ENCODE data around the gene OLFML2B. TPM values are rescaled to one million over a fixed set of nuclear protein-coding genes. Genes with fewer than 3 reads are reported as not detected.

The OLFML2B gene
- total and polyA plus RNA-seq, 2 of the 4 experiments (the other 2 are of a cell fraction) = 0.36 to 0.74 TPM

- CTCF ChIA-PET = no interaction called here
- TF ChIP-seq SMC3 (IDR thresholded peaks at IDR 0.05; ENCODE audit: low read depth, low read length) (no peak), MAZ (IDR thresholded peaks at IDR 0.05; ENCODE audit: borderline replicate concordance, low read depth, low read length) (no peak), CEBPB (IDR thresholded peaks at IDR 0.05; ENCODE audit: low read depth, low read length) (no peak), RFX5 (IDR thresholded peaks at IDR 0.05; ENCODE audit: low read depth, low read length) (no peak), ELK1 (IDR thresholded peaks at IDR 0.05; ENCODE audit: borderline replicate concordance, low read depth, low read length) (no peak), CHD1 (IDR thresholded peaks at IDR 0.05; ENCODE audit: low read depth, low read length) (no peak), RCOR1 (IDR thresholded peaks at IDR 0.05; ENCODE audit: insufficient replicate concordance, low read length) (no peak), NFE2L2 (IDR thresholded peaks at IDR 0.05; ENCODE audit: low read depth, low read length) (no peak), FOS (IDR thresholded peaks at IDR 0.05; ENCODE audit: low read depth, low read length) (no peak), POLR2A (IDR thresholded peaks at IDR 0.05; ENCODE audit: low read depth, low read length) (no peak), RAD21 (IDR thresholded peaks at IDR 0.05; ENCODE audit: low read length) (no peak), MXI1 (IDR thresholded peaks at IDR 0.05; ENCODE audit: borderline replicate concordance, low read depth, low read length) (no peak), MAFK (IDR thresholded peaks at IDR 0.05; ENCODE audit: low read depth, low read length) (no peak)
- TF ChIP-seq, protein P1, sequence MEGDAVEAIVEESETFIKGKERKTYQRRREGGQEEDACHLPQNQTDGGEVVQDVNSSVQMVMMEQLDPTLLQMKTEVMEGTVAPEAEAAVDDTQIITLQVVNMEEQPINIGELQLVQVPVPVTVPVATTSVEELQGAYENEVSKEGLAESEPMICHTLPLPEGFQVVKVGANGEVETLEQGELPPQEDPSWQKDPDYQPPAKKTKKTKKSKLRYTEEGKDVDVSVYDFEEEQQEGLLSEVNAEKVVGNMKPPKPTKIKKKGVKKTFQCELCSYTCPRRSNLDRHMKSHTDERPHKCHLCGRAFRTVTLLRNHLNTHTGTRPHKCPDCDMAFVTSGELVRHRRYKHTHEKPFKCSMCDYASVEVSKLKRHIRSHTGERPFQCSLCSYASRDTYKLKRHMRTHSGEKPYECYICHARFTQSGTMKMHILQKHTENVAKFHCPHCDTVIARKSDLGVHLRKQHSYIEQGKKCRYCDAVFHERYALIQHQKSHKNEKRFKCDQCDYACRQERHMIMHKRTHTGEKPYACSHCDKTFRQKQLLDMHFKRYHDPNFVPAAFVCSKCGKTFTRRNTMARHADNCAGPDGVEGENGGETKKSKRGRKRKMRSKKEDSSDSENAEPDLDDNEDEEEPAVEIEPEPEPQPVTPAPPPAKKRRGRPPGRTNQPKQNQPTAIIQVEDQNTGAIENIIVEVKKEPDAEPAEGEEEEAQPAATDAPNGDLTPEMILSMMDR (conservative IDR thresholded peaks at IDR 0.05; ENCODE audit: low read depth, low read length) = no peak
Measured at GRCh38 chr1:161933592-161934588, 89.8 kb downstream of the OLFML2B start.

More at GRCh38 chr1:161933592-161934588, 89.8 kb downstream of the OLFML2B start:
- H3K27me3 ChIP-seq (ENCODE audit: control insufficient read depth, insufficient read depth, low read length) = no peaks in the 10 kb centered on the region
- no peak overlapping the region for H2BK5ac ChIP-seq (ENCODE audit: low read depth, low read length, poor library complexity, severe bottlenecking)
- POLR2A ChIA-PET (ENCODE audit: unreplicated experiment) = interaction anchor here (0.5 kb wide), 1 partner anchor 644 kb away, joined by 3 read pairs; no protein-coding TSS in a partner anchor
- H2BK15ac ChIP-seq (ENCODE audit: low read depth, low read length) = no peak overlapping the region
- H3K36me3 ChIP-seq (ENCODE audit: control insufficient read depth, insufficient read depth, low read length) = no peaks in the 10 kb centered on the region
- H2AK9ac ChIP-seq (replicated peaks; ENCODE audit: low read depth, low read length, poor library complexity) = no peak overlapping the region
- H4K5ac ChIP-seq (ENCODE audit: low read depth, low read length) = no peak overlapping the region
- H3K9ac ChIP-seq (ENCODE audit: low read depth, low read length) = no peak overlapping the region
- no peak overlapping the region for H3K4me2 ChIP-seq (ENCODE audit: low read depth, low read length)
- WGBS, 2 experiments (ENCODE audit: extremely low coverage in 2 of 2, insufficient read length in 1 of 2) = no CpG with 5 or more reads among the region's 6 CpGs
- intact Hi-C loops (cut with micrococcal nuclease) = loop anchor here (5.0 kb wide), 1 partner anchor 42 kb away; no protein-coding TSS in a partner anchor
- H3K4ac ChIP-seq (ENCODE audit: low read depth, low read length) = no peak overlapping the region
- TSS peak; percentile 44 for BruUV-seq (replicated peaks)
- no peak overlapping the region for H2AFZ ChIP-seq (replicated peaks; ENCODE audit: low read length, poor library complexity)
- H4K91ac ChIP-seq (ENCODE audit: insufficient read depth, low read depth, low read length) = no peak overlapping the region
- peaks cover 2% of the 10 kb centered on the region; the same call in 1 of the 2 replicates for H4K20me1 ChIP-seq (ENCODE audit: insufficient read depth, low read length)
- no peak overlapping the region for H2BK20ac ChIP-seq (ENCODE audit: low read depth, low read length)
- ATAC-seq (ENCODE audit: low read depth) = no peak
- in situ Hi-C loops (cut with MboI; ENCODE audit: low sequenced_read_pairs) = no loop called here
- no peak for DNase-seq
- no peak overlapping the region for H3K27ac ChIP-seq (ENCODE audit: insufficient read depth, low read length)
- H3K23ac ChIP-seq (ENCODE audit: low read depth, low read length) = no peak overlapping the region
- H3K4me3 ChIP-seq (ENCODE audit: insufficient read depth, low read depth, low read length) = no peak overlapping the region
- no peak overlapping the region for H3K18ac ChIP-seq (ENCODE audit: low read depth, low read length)
- H3K9me1 ChIP-seq (ENCODE audit: insufficient read depth, low read length) = peaks cover 3% of the 10 kb centered on the region; the same call in 1 of the 2 replicates
- H3K4me1 ChIP-seq (ENCODE audit: control insufficient read depth, insufficient read depth, low read length) = no peaks in the 10 kb centered on the region; the same call in 1 of the 2 replicates
- dilution Hi-C loops (cut with HindIII; ENCODE audit: low sequenced_read_pairs, unreplicated experiment) = no loop called here
- H2BK120ac ChIP-seq (ENCODE audit: low read depth, low read length) = no peak overlapping the region
- no peaks in the 10 kb centered on the region for H3K79me1 ChIP-seq (ENCODE audit: low read depth in 1 of 2, low read length in 2 of 2)
- no peaks in the 10 kb centered on the region for H3K9me3 ChIP-seq (ENCODE audit: control insufficient read depth, insufficient read depth, low read length)
- no peak overlapping the region for H3K56ac ChIP-seq (ENCODE audit: extremely low read depth, insufficient read depth, low read length)
- H3K14ac ChIP-seq (replicated peaks; ENCODE audit: low read depth, low read length) = no peak overlapping the region
- H2AK5ac ChIP-seq (ENCODE audit: low read depth, low read length) = no peak overlapping the region
- H4K8ac ChIP-seq (ENCODE audit: low read depth in 2 of 2, low read length in 2 of 2) = no peak overlapping the region

Data from IMR-90 (cell line).